Measurements from ENCODE around the gene SLC22A23.
"Not testable (repeated sequence)": the region's sequence is repeated elsewhere in the genome, so short reads cannot be mapped to it uniquely, and the experiment has no call there.

Gene SLC22A23

DNA sequence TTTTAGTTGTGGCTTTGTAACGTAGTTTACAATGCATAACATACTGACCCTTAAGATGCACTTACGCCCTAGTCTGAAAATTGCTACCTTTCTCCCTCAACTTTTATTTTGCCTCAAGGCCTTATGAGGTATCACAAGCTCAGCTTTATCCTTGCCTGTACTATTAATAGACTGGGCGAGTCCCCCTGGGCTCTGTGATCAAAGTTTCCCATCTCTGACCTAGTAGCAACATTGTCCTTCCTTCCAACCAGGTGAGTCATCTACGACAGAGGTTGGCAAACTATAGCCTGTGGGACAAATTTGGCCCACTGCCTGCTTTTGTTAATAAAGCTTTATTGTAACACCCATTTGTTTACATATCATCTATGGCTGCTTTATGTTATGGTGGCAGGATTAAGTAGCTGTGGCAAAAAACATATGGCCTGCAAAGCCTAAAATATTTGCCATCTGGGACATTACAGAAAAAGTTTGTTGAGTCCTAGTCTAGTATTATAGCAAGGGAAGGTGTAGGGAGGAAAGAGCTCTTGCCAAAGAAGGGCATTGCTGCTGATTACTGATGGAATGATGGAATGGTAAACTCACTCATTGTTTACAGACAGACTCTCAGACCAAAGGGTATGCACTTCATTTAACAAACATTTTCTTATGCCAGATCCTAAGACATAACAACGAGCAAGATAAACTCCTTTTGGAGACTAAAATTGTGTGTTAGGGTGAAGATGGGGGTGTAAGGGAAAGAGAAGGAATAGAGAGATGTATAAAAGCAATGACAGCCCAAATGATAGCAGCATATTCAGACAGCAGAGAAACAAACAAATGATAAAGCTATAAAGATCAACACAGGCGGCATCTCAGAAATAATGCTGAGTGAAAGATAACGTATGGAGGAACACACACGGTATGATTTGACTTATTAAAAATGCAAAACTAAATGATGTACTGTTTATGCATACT lies 74.2 kb downstream of the SLC22A23 start:
- Histone ChIP-seq H3K36me3 (no peaks in the 10 kb centered on the region), H3K4me1 (peaks cover 0 to 5% (median 2%) of the 10 kb centered on the region in 4 donors), H3K27ac (no peak overlapping the region), H3K27me3 (no peaks in the 10 kb centered on the region), H3K4me3 (no peak overlapping the region), H3K9me3 (no peaks in the 10 kb centered on the region)
- DNase-seq, result no peak
- intact Hi-C loops (cut with DNase I; ENCODE audit: low total_unique reads), result no loop called here
- TF ChIP-seq, protein P1, sequence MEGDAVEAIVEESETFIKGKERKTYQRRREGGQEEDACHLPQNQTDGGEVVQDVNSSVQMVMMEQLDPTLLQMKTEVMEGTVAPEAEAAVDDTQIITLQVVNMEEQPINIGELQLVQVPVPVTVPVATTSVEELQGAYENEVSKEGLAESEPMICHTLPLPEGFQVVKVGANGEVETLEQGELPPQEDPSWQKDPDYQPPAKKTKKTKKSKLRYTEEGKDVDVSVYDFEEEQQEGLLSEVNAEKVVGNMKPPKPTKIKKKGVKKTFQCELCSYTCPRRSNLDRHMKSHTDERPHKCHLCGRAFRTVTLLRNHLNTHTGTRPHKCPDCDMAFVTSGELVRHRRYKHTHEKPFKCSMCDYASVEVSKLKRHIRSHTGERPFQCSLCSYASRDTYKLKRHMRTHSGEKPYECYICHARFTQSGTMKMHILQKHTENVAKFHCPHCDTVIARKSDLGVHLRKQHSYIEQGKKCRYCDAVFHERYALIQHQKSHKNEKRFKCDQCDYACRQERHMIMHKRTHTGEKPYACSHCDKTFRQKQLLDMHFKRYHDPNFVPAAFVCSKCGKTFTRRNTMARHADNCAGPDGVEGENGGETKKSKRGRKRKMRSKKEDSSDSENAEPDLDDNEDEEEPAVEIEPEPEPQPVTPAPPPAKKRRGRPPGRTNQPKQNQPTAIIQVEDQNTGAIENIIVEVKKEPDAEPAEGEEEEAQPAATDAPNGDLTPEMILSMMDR (IDR thresholded peaks at IDR 0.05), result no peak

DNA sequence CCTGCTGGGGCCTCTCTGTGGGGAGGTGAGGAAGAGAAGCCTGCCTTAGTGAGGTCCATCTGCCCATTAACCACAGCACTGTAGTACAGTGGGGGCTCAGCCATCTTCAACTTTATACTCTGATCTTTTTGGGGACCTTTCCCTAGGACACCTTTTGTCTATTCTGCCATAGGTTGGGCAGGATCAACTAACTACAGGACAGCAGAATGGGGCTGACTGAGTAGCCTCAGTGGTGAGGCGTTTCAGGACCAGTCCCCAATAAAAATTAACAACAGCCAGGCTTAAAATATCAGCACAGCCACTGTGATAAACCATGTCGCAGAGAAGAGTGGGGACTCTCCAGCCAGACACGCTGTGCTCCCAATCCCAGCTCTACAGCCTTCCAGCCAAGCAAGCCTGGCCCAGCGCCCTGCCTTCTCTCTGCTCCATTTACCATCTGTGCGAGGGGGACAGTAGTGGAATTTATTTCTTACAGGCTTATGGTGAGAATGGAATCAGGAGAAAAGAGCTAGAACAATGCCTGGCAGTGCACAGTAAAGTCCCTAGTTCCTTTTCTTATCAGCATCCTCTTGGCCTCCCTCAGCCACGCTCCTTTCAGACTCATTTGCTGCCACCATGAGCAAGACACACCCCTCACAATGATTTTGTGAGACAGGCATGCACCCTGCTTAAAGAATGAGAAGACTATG lies 75.5 kb downstream of the SLC22A23 start:
- no peak overlapping the region for H3K4me3 ChIP-seq
- no peak overlapping the region for H3K27ac ChIP-seq

DNA sequence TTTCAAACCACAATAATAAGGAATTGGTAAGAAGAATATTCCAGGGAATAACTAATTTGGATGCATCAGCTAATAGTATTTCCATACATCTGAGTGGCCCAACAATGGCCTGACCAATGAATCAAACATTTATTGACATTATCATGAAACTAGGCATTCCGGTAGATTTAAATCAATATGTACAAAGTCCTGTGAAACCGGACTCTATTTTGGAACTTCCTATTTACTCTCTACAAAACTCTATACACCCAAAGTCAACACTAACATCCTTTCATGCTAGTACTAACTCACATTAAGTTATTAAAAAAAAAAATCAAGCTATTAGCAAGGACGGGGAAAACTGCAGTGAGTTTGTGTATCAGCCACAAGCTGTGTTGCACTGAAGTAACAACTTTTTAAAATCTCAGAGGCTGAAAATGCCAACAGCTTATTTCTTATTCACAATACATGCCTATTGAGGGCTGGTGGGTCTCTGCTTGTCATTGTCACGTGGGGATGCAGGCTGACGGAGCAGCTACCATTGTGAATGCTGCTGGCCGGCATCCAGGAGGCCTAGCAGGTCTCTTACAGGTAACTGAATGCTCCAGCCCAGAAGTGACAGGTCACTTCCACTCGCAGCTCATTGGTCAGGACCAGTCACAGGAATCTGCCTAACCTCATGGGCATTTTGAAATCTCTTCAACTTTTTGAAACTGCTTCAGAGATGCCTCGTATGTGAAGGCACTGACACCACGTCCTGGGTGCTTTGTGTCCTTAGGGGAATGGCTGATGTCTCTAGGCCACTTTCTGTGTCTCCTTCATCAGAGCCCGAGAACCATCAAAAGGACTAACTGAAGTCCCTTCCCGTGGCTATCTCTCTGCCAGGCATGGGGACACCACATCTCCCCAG lies 76.3 kb downstream of the SLC22A23 start:
- no peak for DNase-seq
- Histone ChIP-seq H3K27me3 (no peaks in the 10 kb centered on the region), H3K9me3 (no peaks in the 10 kb centered on the region), H3K27ac (no peak overlapping the region), H3K4me3 (no peak overlapping the region), H3K4me1 (peaks cover 0 to 5% (median 0%) of the 10 kb centered on the region in 4 donors), H3K36me3 (no peaks in the 10 kb centered on the region)
- TF ChIP-seq, protein P1 (IDR thresholded peaks at IDR 0.05), result no peak
- intact Hi-C loops (cut with DNase I; ENCODE audit: low total_unique reads), result no loop called here

More for the DNA sequence above, 75.5 kb downstream of the SLC22A23 start:
- H3K36me3 ChIP-seq, result no peaks in the 10 kb centered on the region
- intact Hi-C loops (cut with DNase I; ENCODE audit: low total_unique reads), result no loop called here
- no peaks in the 10 kb centered on the region for H3K9me3 ChIP-seq
- TF ChIP-seq, protein P1 (IDR thresholded peaks at IDR 0.05), result no peak
- H3K4me1 ChIP-seq, result peaks cover 0 to 5% (median 2%) of the 10 kb centered on the region in 4 donors
- H3K27me3 ChIP-seq, result no peaks in the 10 kb centered on the region
- peak in 1 of 2 donors; percentile 31 for DNase-seq

DNA sequence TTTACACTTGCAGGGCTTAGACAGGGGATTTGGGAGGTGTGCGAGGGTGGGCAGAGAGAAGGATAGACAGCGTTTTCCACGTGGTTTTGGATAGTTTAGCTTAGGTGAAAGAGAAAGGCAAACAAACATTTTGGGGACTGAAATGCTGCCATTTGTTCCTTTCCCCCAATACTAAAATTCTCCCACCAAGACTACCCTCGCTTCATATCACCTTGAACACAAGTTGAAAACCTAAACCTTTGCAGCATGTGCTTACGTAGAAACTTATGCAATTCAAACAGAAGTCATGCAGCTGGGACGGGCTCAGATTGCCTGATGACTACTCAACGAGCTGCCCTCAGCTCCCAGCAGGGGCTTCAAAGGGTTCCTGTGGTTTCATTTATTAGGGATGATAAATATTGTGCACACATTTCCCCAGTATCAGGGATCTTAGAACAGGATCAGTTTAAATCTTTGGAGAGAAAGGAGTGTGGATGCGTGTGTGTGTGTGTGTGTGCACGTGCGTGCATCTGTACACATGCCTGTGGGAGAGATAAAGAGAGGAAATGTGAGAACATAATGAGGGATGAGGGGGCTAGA lies 77.3 kb downstream of the SLC22A23 start:
- H3K27ac ChIP-seq, result no peak overlapping the region
- DNase-seq, result no peak
- H3K27me3 ChIP-seq, result no peaks in the 10 kb centered on the region
- TF ChIP-seq, protein P1 (IDR thresholded peaks at IDR 0.05), result no peak
- intact Hi-C loops (cut with DNase I; ENCODE audit: low total_unique reads), result no loop called here
- no peaks in the 10 kb centered on the region for H3K9me3 ChIP-seq
- H3K4me3 ChIP-seq, result no peak overlapping the region
- no peaks in the 10 kb centered on the region for H3K4me1 ChIP-seq
- no peaks in the 10 kb centered on the region for H3K36me3 ChIP-seq

DNA sequence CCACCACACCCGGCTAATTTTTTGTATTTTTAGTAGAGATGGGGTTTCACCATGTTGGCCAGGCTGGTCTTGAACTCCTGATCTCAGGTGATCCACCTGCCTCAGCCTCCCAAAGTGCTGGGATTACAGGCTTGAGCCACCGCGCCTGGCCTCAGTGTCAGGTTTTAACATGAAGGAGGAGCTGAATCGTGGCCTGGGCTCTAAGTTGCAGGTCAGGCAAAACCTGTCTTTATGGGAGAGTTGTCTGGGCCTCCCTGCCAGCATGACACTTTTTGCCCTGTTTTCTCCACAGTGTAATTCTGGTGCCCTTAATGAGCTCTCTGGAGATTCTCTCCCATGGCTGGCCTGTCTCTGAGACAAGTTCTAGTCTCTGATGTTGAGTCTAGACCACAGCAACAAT lies 78.0 kb downstream of the SLC22A23 start:
- H3K36me3 ChIP-seq; H3K27ac ChIP-seq; H3K4me3 ChIP-seq; H3K4me1 ChIP-seq; DNase-seq; H3K9me3 ChIP-seq; H3K27me3 ChIP-seq; intact Hi-C loops (cut with DNase I; ENCODE audit: low total_unique reads): not testable (repeated sequence)

DNA sequence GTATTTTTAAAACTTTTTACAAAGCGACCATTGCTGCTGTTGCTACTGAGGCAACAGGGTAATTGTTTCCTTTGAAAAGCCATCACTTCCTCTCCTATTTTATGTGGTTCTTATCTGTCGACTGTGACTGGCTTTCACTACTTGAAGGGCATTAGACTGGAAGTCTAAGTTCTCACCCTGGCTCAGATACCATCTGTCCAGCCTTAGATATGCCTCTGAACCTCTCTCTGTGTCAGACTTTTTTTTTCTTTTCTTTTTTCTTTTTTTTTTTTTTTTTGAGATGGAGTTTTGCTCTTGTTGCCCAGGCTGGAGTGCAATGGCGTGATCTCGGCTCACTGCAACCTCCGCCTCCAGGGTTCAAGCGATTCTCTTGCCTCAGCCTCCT lies 78.5 kb downstream of the SLC22A23 start:
- H3K4me1 ChIP-seq; H3K27me3 ChIP-seq; H3K36me3 ChIP-seq; H3K27ac ChIP-seq; H3K4me3 ChIP-seq; H3K9me3 ChIP-seq; DNase-seq; intact Hi-C loops (cut with DNase I; ENCODE audit: low total_unique reads): not testable (repeated sequence)

All from tibial artery (tissue), 4 donors.